HG03575 (cell line): ENCODE data around the gene IGFL1.
"Not testable (repeated sequence)": the region's sequence is repeated elsewhere in the genome, so short reads cannot be mapped to it uniquely, and the experiment has no call there.

Experiments used
- ATAC-seq: cut with Tn5 transposase; IDR thresholded peaks from one replicate; pipeline ENCODE4 v1.9.1; 2021; ENCODE audit not compliant: unreplicated experiment, insufficient number of reproducible peaks, low FRiP score; ENCODE audit errors: extremely low read depth

The IGFL1 gene

DNA sequence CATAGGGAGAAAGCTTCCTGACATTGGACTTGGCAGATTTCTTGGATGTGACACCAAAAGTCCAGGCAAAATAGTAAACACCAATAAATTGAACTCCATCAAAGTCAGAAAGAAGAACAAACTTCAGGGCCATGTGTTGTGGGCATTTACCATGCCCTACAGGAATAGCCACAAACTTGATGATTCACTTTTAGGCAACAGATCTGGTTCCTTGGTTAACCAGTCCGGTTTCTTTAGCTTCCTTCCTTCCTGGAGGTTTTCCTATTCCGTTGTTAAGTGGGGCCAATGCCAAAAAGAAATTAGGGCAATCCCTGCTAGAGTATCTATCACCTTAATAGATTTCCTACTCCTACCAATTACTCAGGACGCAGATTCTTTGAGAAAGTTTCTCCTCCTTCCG is 25.2 kb downstream of the IGFL1 start:
- no peak for ATAC-seq

DNA sequence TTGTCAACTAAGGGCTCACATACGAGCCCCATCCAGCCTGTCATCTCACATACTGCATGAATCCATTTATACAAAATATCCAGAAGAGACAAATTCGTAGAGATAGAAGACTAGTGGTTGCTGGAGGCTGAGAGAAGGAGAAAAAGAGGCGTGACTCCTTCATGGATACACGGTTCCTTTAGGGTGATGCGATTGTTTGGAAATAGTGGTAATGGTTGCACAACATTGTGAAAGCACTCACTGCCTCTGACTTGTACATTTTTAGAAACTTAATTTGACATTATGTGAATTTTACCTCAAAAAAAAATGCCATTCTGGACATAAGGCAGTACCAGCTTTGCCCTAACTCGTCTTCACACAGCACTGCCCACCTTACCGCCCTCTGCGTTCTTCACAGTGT is 27.3 kb downstream of the IGFL1 start:
- ATAC-seq = no peak

DNA sequence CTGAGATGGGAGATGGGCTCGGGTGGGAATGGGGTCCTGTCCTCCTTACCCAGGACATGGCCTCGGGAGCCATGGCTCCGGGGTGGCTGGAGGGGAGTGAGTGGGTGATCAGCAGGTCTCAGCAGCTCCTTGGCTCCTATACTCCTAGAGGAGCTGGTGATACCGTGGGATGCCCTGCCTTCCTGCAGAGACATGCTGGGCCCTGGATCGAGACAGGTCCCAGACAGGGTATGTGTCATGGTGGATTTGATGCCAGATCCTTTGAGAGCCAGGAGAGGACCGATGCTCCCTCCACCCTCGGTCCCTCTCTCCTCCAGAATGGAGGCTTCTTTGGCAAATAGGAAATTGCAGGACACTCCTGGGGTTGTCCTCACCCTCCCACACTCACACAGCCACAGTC is 32.0 kb downstream of the IGFL1 start:
- not testable (repeated sequence) for ATAC-seq

DNA sequence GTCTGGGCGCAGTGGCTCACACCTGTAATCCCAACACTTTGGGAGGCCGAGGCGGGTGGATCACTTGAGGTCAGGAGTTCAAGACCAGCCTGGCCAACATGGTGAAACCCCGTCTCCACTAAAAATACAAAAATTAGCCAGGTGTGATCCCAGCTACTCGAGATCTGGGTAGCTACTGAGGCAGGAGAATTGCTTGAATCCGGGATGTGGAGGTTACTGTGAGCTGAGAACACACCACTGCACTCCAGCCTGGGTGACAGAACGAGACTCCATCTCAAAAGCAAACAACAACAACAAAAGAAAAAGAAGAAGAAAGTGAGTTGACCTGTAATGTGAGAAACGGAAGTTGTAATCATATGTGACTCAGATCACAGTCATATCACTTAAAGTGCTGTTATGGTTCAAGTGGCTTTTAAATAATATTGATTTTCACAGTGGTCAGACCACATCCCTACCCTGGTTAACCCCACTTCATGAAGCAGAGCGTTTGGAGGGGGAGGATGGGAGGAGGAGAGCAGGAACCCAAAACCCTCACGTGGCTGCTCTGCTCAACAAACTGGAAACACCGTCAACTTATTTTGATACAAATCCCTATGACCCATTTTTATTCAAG is 33.2 kb downstream of the IGFL1 start:
- not testable (repeated sequence) for ATAC-seq

DNA sequence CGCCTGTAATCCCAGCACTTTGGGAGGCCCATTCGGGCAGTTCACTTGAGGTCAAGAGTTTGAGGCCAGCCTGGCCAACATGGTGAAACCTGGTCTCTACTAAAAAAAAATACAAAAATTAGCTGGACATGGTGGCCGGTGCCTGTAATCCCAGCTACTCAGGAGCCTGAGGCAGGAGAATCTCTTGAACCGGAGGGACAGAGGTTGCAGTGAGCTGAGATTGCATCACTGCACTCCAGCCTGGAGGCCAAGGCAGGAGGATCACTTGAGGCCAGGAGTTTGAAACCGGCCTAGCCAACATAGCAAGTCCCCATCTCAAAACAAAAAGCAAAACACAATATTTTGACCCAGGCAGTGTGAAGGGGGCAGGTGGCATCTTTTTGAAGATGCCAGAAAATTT is 35.3 kb downstream of the IGFL1 start:
- not testable (repeated sequence) for ATAC-seq

DNA sequence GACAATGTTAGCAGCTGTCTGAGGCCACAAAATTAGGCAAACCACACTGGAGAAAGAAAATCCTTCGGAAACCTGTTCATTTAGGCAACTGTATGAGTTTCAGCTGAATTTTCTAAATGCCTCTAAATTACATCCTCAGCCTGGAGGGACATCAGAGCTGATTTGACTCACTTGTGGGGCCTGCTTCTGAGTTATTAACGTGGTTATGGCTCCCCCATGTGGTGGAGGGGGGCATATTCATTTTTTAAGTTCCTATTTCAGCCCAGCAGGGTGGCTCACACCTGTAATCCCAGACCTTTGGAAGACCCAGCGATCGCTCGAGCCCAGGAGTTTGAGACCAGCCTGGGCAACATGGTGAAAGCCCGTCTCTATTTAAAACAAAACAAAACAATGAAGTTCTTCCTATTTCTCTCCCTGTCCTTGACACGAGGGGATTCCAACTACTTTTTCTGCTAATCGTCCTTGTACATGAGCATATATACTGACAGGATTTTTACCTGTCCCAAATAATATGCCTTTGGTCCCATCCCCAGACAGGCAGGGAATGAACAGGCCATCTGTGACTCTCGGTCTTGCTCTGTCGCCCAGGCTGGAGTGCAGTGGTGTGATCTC is 35.8 kb downstream of the IGFL1 start:
- no peak for ATAC-seq

DNA sequence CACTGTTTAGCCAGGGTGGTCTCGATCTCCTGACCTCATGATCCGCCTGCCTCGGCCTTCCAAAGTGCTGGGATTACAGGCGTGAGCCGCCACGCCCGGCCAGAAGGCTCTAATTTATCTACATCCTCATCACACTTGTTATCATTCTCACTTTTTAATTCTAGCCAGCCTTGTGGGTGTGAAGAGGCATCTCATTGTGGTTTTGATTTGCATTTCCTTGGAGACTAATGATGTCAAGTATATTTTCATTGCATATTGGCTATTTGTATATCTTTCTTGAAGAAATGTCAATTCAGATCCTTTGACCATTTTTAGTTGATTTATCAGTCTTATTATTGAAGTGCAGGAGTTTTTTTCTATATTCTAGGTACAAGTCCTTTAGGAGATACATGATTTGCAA is 39.6 kb downstream of the IGFL1 start:
- no peak for ATAC-seq

DNA sequence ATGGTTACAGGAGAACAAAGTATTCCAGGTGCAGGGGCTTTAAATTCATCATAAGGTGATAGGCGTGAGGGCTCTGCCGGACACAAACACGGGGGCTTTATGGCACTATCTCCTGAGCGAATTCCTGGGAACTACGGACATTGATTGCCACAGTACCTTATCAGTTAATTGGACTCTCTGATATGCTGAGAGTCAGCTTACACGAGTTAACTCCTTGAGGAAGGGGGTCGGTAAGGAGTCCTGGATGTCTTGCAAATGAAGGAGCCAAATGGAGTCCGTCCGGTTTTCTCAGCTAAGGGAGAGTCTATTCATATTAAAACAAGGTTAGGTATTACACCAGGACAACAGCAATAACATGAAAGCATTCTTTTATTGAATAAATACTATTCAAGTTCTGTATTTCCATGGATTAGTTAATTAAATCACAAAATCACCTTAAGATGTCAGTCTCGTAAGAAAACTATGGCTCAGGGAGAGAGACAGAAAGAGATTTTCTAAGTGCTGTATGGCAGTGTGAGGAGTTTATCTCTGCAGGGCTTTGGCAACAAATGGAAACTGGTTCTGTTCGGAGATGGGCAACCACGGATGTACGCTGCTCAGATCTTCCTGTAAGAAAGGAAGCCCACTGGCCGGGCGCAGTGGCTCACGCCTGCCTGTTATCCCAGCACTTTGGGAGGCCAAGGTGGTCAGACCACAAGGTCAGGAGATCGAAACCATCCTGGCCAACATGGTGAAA is 41.1 kb downstream of the IGFL1 start:
- ATAC-seq = no peak

DNA sequence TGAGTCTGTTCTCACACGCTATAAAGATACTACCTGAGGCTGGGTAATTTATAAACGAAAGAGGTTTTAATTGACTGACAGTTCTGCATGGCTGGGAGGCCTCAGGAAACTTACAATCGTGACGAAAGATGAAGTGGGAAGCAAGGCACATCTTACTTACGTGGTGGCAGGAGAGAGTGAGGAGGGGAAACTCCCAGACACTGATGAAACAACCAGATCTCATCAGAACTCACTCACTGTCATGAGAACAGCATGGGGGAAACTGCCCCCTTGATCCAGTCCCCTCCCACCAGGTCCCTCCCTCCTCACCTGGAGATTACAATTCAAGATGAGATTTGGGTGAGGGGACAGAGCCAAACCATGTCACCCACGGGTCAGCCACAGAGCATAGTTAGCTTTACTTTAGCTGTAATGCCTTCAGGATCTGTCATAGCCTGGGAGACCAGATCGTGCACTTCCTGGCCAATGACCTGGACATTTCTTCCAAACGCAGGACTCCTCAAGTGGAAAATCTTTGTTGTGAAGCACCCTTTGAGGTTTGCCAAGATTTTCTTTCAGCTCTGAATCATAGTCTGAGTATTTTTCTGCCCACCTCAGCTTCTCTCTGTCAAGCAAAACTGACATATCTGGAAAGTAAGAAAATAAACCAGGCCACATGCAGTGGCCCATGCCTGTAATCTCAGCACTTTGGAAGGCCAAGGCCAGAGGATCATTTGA is 42.1 kb downstream of the IGFL1 start:
- ATAC-seq = no peak

DNA sequence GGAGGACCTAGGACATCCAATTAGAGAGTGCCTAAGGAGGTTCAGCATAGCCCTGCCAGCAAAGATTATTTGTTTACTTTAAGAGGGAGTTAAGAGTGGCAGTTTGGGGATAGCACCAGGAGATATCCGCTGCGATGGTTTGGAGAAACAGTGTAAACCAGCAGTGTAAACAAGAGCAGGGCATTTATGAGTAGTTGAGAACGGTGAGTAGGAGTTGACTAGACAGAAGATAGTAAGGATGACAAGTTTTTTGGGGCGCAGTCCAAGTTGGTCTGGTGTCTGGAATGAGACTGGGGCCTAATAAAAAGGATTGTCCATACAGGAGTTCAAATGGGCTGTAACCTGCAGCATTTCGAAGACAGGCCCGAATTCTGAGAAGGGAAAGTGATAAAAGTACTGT is 44.4 kb downstream of the IGFL1 start:
- not testable (repeated sequence) for ATAC-seq

DNA sequence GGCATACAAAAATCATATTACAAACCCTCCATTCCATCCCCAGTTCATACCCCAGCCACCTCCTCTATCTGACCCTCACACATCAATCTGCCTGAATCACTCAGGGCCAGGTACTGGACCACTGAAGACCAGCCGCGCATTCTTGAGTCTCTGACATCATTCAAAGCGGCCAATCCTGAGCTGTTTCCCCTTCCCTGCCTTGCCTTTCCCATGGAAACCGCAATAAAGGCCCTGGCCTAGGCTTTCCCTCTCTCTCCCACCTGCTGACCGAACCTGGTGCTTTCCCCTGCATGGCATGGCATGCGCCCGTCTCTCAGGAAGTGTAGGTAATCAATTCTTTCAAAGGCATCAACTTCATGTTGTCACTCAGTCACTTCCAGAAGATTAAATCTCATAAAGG is 49.6 kb downstream of the IGFL1 start:
- ATAC-seq = no peak
